ENCODE results near the gene LCMT1. TPM values are rescaled to one million over a fixed set of nuclear protein-coding genes. Genes with fewer than 3 reads are reported as not detected.

LCMT1 gene
- total and polyA plus RNA-seq, 2 of the 13 experiments (the other 11 are each of a cell fraction or from before 2014, with no cell fraction given), result 41.2 to 48.7 TPM

DNA sequence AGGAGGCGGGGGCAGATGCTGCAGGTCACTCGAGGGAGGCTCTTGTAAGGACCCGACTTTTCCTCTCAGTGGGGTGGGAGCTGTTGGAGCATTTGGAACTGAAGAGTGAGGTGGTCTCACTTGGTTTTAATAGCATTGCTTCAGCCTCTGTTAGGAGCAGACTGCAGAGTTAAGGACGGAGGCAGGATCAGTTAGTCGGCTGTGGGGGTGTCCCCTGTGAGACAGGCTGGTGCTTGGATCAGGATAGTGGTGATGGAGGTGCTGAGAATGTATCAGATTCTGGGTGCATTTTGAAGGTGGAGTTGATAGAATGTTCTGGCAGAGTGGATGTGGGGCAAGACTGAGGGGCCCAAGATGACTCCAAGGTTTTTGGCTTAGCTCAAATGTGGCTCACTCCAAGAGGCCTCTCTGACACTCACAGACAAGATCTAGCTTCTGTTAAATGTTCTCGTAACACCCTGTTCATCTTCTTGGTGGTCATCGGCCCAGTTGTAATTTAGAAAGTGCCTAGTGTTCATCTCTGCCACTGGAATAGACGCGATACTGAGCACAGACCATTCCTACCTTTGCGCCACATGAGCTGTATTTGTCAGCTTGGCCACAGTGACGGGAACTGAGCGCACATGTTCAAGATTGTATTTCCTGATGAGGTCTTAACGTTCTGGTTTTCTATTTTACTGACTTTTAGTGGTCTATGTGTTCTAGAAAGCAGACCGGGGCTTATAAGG lies 7.5 kb downstream of the LCMT1 start:
- no TSS peak for BruUV-seq (replicated peaks)
- intact Hi-C loops (cut with micrococcal nuclease; ENCODE audit: unreplicated experiment) (no loop called here), in situ Hi-C loops (cut with HindIII; ENCODE audit: extremely low pct_ligation_motif_present, low pct_unique_long_range_greater_than_20kb) (no loop called here)
- no peak overlapping the region for H3K4me3 ChIP-seq (replicated peaks in 1 of 3; ENCODE audit: insufficient read depth in 1 of 3, low read depth in 2 of 3, low read length in 3 of 3)
- peaks cover 57% of the 10 kb centered on the region for H3K79me2 ChIP-seq (ENCODE audit: insufficient read depth, low read length)
- H4K20me1 ChIP-seq (ENCODE audit: insufficient read depth, low read length), result no peaks in the 10 kb centered on the region
- 94% methylated on average over 14 of the region's 14 CpGs for WGBS (ENCODE audit: low lambda C conversion rate)
- no peak overlapping the region for H2AFZ ChIP-seq (ENCODE audit: low read length)
- no peak overlapping the region for H3K9ac ChIP-seq (ENCODE audit: insufficient read depth, low read depth, low read length)
- POLR2A ChIA-PET, result interaction anchor here (1.6 kb wide), 1 partner anchor 12 kb away, joined by 5 read pairs; no protein-coding TSS in a partner anchor
- ATAC-seq, result no peak
- peaks cover 13% of the 10 kb centered on the region for H3K4me1 ChIP-seq (ENCODE audit: insufficient read depth, low read length)
- no peak for DNase-seq (ENCODE audit: low spot score)
- CTCF ChIA-PET (ENCODE audit: low intra/inter-chr PET ratio, low total read pairs), result no interaction called here
- FAIRE-seq, result no peak
- H3K4me2 ChIP-seq (ENCODE audit: low read depth, low read length), result no peak overlapping the region
- peaks cover 9 to 30% of the 10 kb centered on the region in 2 experiments for H3K36me3 ChIP-seq (replicated peaks in 1 of 2; ENCODE audit: control insufficient read depth in 1 of 2, insufficient read depth in 2 of 2, low read length in 2 of 2)
- H3K9me3 ChIP-seq (ENCODE audit: low read length), result no peaks in the 10 kb centered on the region
- no peak overlapping the region for H3K27ac ChIP-seq (ENCODE audit: extremely low read length, insufficient read depth, low read length)
- no peaks in the 10 kb centered on the region for H3K27me3 ChIP-seq (ENCODE audit: control insufficient read depth in 1 of 2, insufficient read depth in 2 of 2, low read length in 2 of 2)
- TF ChIP-seq SMAD9 (CRISPR knock-in tag; IDR thresholded peaks at IDR 0.05) (no peak), ZNF569 (CRISPR knock-in tag; IDR thresholded peaks at IDR 0.05; ENCODE audit: borderline replicate concordance) (no peak), KLF16 (CRISPR knock-in tag; IDR thresholded peaks at IDR 0.05) (no peak), ZNF441 (CRISPR knock-in tag; IDR thresholded peaks at IDR 0.05; ENCODE audit: borderline replicate concordance) (no peak), JUNB (CRISPR knock-in tag; IDR thresholded peaks at IDR 0.05; ENCODE audit: borderline replicate concordance) (no peak), TOPORS (CRISPR knock-in tag; IDR thresholded peaks at IDR 0.05) (no peak), ZNF562 (CRISPR knock-in tag; IDR thresholded peaks at IDR 0.05; ENCODE audit: borderline replicate concordance) (no peak), NCOA5 (CRISPR knock-in tag; IDR thresholded peaks at IDR 0.05) (no peak), PCBP1 (IDR thresholded peaks at IDR 0.05; ENCODE audit: borderline replicate concordance, low read depth, low read length) (no peak), KAT7 (CRISPR knock-in tag; IDR thresholded peaks at IDR 0.05; ENCODE audit: borderline replicate concordance) (no peak), HMGA1 (CRISPR knock-in tag; conservative IDR thresholded peaks at IDR 0.05) (no peak), ATF7 (IDR thresholded peaks at IDR 0.05) (no peak), ATF7 (CRISPR knock-in tag; IDR thresholded peaks at IDR 0.05) (no peak), ZBTB7A (CRISPR knock-in tag; IDR thresholded peaks at IDR 0.05) (no peak), RXRA (CRISPR knock-in tag; IDR thresholded peaks at IDR 0.05) (no peak), ZNF713 (CRISPR knock-in tag; IDR thresholded peaks at IDR 0.05) (no peak)
- TF ChIP-seq, protein P1, sequence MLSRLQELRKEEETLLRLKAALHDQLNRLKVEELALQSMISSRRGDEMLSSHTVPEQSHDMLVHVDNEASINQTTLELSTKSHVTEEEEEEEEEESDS (CRISPR knock-in tag; IDR thresholded peaks at IDR 0.05; ENCODE audit: borderline replicate concordance), result no peak
- TF ChIP-seq, protein P2, sequence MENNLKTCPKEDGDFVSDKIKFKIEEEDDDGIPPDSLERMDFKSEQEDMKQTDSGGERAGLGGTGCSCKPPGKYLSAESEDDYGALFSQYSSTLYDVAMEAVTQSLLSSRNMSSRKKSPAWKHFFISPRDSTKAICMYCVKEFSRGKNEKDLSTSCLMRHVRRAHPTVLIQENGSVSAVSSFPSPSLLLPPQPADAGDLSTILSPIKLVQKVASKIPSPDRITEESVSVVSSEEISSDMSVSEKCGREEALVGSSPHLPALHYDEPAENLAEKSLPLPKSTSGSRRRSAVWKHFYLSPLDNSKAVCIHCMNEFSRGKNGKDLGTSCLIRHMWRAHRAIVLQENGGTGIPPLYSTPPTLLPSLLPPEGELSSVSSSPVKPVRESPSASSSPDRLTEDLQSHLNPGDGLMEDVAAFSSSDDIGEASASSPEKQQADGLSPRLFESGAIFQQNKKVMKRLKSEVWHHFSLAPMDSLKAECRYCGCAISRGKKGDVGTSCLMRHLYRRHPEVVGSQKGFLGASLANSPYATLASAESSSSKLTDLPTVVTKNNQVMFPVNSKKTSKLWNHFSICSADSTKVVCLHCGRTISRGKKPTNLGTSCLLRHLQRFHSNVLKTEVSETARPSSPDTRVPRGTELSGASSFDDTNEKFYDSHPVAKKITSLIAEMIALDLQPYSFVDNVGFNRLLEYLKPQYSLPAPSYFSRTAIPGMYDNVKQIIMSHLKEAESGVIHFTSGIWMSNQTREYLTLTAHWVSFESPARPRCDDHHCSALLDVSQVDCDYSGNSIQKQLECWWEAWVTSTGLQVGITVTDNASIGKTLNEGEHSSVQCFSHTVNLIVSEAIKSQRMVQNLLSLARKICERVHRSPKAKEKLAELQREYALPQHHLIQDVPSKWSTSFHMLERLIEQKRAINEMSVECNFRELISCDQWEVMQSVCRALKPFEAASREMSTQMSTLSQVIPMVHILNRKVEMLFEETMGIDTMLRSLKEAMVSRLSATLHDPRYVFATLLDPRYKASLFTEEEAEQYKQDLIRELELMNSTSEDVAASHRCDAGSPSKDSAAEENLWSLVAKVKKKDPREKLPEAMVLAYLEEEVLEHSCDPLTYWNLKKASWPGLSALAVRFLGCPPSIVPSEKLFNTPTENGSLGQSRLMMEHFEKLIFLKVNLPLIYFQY (CRISPR knock-in tag; IDR thresholded peaks at IDR 0.05; ENCODE audit: borderline replicate concordance), result no peak
- TF ChIP-seq, protein P3, sequence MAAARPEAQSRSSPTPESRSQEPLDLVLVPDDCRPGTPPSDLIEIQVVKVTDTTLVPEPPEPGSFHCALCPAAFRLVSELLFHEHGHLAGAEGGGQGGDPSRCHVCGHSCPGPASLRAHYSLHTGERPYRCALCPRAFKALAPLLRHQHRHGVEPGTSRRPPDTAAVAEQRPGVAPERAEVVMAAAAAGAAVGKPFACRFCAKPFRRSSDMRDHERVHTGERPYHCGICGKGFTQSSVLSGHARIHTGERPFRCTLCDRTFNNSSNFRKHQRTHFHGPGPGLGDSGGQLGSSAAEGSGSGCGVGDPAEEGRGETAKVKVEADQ (CRISPR knock-in tag; IDR thresholded peaks at IDR 0.05; ENCODE audit: borderline replicate concordance), result no peak
- TF ChIP-seq, protein P4, sequence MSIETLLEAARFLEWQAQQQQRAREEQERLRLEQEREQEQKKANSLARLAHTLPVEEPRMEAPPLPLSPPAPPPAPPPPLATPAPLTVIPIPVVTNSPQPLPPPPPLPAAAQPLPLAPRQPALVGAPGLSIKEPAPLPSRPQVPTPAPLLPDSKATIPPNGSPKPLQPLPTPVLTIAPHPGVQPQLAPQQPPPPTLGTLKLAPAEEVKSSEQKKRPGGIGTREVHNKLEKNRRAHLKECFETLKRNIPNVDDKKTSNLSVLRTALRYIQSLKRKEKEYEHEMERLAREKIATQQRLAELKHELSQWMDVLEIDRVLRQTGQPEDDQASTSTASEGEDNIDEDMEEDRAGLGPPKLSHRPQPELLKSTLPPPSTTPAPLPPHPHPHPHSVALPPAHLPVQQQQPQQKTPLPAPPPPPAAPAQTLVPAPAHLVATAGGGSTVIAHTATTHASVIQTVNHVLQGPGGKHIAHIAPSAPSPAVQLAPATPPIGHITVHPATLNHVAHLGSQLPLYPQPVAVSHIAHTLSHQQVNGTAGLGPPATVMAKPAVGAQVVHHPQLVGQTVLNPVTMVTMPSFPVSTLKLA (IDR thresholded peaks at IDR 0.05), result no peak
